K562 (cell line): ENCODE measurements around the gene PYGO2. TPM values are rescaled to one million over a fixed set of nuclear protein-coding genes. Genes with fewer than 3 reads are reported as not detected.

Source experiments
- BRF1 ChIP-seq: IDR thresholded peaks from 3 replicates; pipeline ENCODE4 v1.6.1; 2011; ENCODE audit warnings: borderline replicate concordance, mild to moderate bottlenecking; ENCODE audit not compliant: insufficient read length; ENCODE audit errors: extremely low read depth
- CBX3 ChIP-seq, 2 experiments: IDR thresholded peaks; 1 replicate in 1 of 2; 2 replicates in 1 of 2; pipeline ENCODE4 v1.6.1; 2012; ENCODE audit warnings: inconsistent platforms in 2 of 2, low read length in 2 of 2, borderline replicate concordance in 1 of 2, control low read depth in 1 of 2
- ERF ChIP-seq: fragments of 450-650 bp; formaldehyde crosslinking; IDR thresholded peaks from 2 replicates; pipeline ENCODE4 v1.4.0; 2020; ENCODE audit warnings: mild to moderate bottlenecking, mixed read lengths
- ETV5 ChIP-seq: sonication (generic); formaldehyde crosslinking; IDR thresholded peaks from 2 replicates; pipeline ENCODE4 v1.4.0; 2020; ENCODE audit warnings: low read depth, mild to moderate bottlenecking, missing genetic modification reagents
- HDGF ChIP-seq: fragments of 450-650 bp; IDR thresholded peaks from 2 replicates; pipeline ENCODE4 v1.6.1; 2016
- HNRNPLL ChIP-seq: fragments of 200-400 bp; formaldehyde crosslinking; IDR thresholded peaks from 2 replicates; pipeline ENCODE4 v1.6.1; 2017; ENCODE audit warnings: low read length, low read depth, mild to moderate bottlenecking; ENCODE audit not compliant: poor library complexity, severe bottlenecking
- KDM2B ChIP-seq: fragments of 250-450 bp; sonication (Bioruptor Pico); IDR thresholded peaks from 2 replicates; pipeline ENCODE4 v1.8.0; 2021; ENCODE audit warnings: mild to moderate bottlenecking, moderate library complexity
- MCM2 ChIP-seq: fragments of 450-650 bp; IDR thresholded peaks from 2 replicates; pipeline ENCODE4 v1.6.1; 2017; ENCODE audit warnings: low read depth, mild to moderate bottlenecking
- MYBL2 ChIP-seq, 2 experiments: fragments of 450-650 bp in 1 of 2; sonication (generic) in 1 of 2; formaldehyde crosslinking in 1 of 2; IDR thresholded peaks; 2 replicates each; pipeline versions ENCODE4 v1.6.1 to v1.8.1; 2017 to 2022; ENCODE audit warnings: borderline replicate concordance in 1 of 2, inconsistent platforms in 1 of 2, low read depth in 1 of 2, mild to moderate bottlenecking in 1 of 2, missing genetic modification reagents in 1 of 2, moderate library complexity in 1 of 2
- NFIC ChIP-seq: fragments of 450-650 bp; IDR thresholded peaks from 2 replicates; pipeline ENCODE4 v1.6.1; 2017; ENCODE audit warnings: mild to moderate bottlenecking, inconsistent platforms
- PHF20 ChIP-seq: fragments of 450-650 bp; IDR thresholded peaks from 2 replicates; pipeline ENCODE4 v1.6.1; 2018; ENCODE audit not compliant: partially characterized antibody
- POLR3A ChIP-seq: IDR thresholded peaks from 2 replicates; pipeline ENCODE4 v1.6.1; 2011; ENCODE audit warnings: borderline replicate concordance, mild to moderate bottlenecking, moderate library complexity; ENCODE audit not compliant: insufficient read length, insufficient read depth; ENCODE audit errors: extremely low read depth
- RBM25 ChIP-seq: fragments of 200-400 bp; formaldehyde crosslinking; IDR thresholded peaks from 2 replicates; pipeline ENCODE4 v1.6.1; 2018; ENCODE audit warnings: low read length, low read depth, moderate library complexity; ENCODE audit not compliant: severe bottlenecking
- SMARCA5 ChIP-seq: fragments of 450-650 bp; IDR thresholded peaks from 2 replicates; pipeline ENCODE4 v1.6.1; 2016
- SP2 ChIP-seq: IDR thresholded peaks from 2 replicates; pipeline ENCODE4 v1.6.1; 2011; ENCODE audit warnings: mild to moderate bottlenecking, low read depth, low read length, moderate library complexity; ENCODE audit not compliant: poor library complexity, severe bottlenecking; ENCODE audit errors: extremely low read depth
- TOE1 ChIP-seq, 2 experiments: fragments of 450-650 bp in 1 of 2; sonication (generic) in 1 of 2; formaldehyde crosslinking in 1 of 2; IDR thresholded peaks; 2 replicates each; pipeline versions ENCODE4 v1.7.1 to v1.8.0; 2016 to 2022; ENCODE audit warnings: borderline replicate concordance in 2 of 2, mild to moderate bottlenecking in 2 of 2, antibody characterized with exemption in 1 of 2, inconsistent platforms in 1 of 2, low read depth in 1 of 2, missing genetic modification reagents in 1 of 2, moderate library complexity in 1 of 2
- ZNF146 ChIP-seq: IDR thresholded peaks from one replicate; pipeline ENCODE4 v1.6.1; 2018; ENCODE audit warnings: missing compliant biosample characterization; ENCODE audit not compliant: unreplicated experiment
- ZNF644 ChIP-seq: fragments of 200-800 bp; sonication (Bioruptor generic); IDR thresholded peaks from 2 replicates; pipeline ENCODE4 v1.6.1; 2016; ENCODE audit warnings: low read depth, missing genetic modification characterization, missing compliant biosample characterization
- ZNF77 ChIP-seq: fragments of 250-450 bp; sonication (Bioruptor Pico); IDR thresholded peaks from 2 replicates; pipeline ENCODE4 v1.5.0; 2020
- ZNF79 ChIP-seq: fragments of 250-450 bp; sonication (Bioruptor Pico); IDR thresholded peaks from 2 replicates; pipeline ENCODE4 v1.4.0; 2020; ENCODE audit warnings: low read depth, mild to moderate bottlenecking, moderate library complexity
- polyA plus RNA-seq, 8 experiments: library from polyadenylated mRNA; depleted of rRNA in 4 of 8; stranded (reverse) in 5 of 8; unstranded in 3 of 8; fragments of >200 nt; fragmentation: Nextera tagmentation in 2 of 8; fragmentation: Illumina TruSeq in 1 of 8; extraction: Ambion mirVana in 2 of 8; extraction: Trizol in 1 of 8; gene quantifications; 2 replicates each; pipeline versions ENCODE4 v1.2.1 to v1.2.3, GENCODE V29; 2011 to 2014; ENCODE audit warnings: inconsistent platforms in 1 of 8, missing spikeins in 1 of 8
- total RNA-seq, 7 experiments: library from RNA; depleted of rRNA in 6 of 7; stranded (reverse); fragments of >200 nt in 6 of 7; fragmentation: Illumina TruSeq in 2 of 7; extraction: Trizol in 2 of 7; gene quantifications; 2 replicates each; pipeline versions ENCODE4 v1.2.1 to v1.2.3, GENCODE V29; 2011 to 2021; ENCODE audit warnings: low replicate concordance in 1 of 7
- TF ChIP-seq, protein P1 (sequence below): fragments of 250-450 bp; sonication (Bioruptor Pico); IDR thresholded peaks from 2 replicates; pipeline ENCODE4 v1.4.0; 2020; ENCODE audit warnings: mild to moderate bottlenecking, moderate library complexity, borderline replicate concordance
- TF ChIP-seq, protein P2 (sequence below): fragments of 250-450 bp; sonication (Bioruptor Pico); IDR thresholded peaks from 2 replicates; pipeline ENCODE4 v1.8.0; 2022; ENCODE audit warnings: inconsistent platforms

Gene PYGO2
- total and polyA plus RNA-seq, 9 of the 15 experiments (the other 6 are each of a cell fraction or from before 2014, with no cell fraction given) = 8.3 to 36.2 (median 18.2) TPM

DNA sequence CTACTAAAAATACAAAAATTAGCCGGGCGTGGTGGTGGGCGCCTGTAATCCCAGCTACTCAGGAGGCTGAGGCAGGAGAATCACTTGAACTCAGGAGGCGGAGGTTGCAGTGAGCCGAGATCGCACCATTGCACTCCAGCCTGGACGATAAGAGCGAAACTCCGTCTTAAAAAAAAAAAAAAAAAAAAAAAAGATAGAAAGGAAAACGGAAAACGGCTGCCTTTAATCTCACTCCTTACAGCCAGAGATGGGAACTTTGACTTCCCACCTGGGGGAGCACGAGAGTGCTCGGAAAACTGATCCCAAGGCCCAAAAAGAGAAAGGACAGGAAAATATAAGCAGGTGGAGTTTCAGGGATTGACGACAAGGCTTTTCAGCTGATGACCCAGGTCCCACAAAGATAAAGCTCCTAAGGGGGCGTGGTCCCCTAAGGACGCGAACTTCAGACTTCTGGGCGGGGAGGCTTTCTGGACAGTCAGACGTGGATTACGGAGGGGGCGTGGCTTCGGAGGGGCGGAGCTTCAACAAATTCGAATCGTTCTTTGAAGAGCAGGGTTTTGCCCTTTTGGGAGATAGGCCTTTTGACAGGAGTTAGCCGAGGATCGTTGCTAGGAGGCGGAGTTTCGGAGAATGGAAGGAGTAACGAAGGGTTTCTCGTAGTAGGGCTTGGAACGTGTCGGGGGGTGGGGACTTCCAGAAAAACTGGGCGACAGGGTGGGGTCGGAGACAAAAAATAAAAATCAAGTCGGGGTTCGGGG, 11.9 kb upstream of the PYGO2 start (continued):
- no peak for TF ChIP-seq MYBL2 (IDR thresholded peaks at IDR 0.05; ENCODE audit: low read depth)
- no peak for TF ChIP-seq MYBL2 (CRISPR knock-in tag; IDR thresholded peaks at IDR 0.05; ENCODE audit: borderline replicate concordance)
- no peak for TF ChIP-seq SMARCA5
- TF ChIP-seq ZNF77 = no peak
- TF ChIP-seq ETV5 = no peak
- TF ChIP-seq PHF20 = no peak
- TF ChIP-seq KDM2B (CRISPR knock-in tag) = no peak; the same call in 1 of the 2 replicates
- peak; percentile 48; the same call in 1 of the 2 replicates for TF ChIP-seq HDGF
- no peak for TF ChIP-seq BRF1
- TF ChIP-seq ZNF146 (CRISPR knock-in tag) = no peak
- TF ChIP-seq ZNF79 (CRISPR knock-in tag) = no peak
- TF ChIP-seq MCM2 = no peak
- no peak for TF ChIP-seq ERF (CRISPR knock-in tag)
- TF ChIP-seq, protein P1, sequence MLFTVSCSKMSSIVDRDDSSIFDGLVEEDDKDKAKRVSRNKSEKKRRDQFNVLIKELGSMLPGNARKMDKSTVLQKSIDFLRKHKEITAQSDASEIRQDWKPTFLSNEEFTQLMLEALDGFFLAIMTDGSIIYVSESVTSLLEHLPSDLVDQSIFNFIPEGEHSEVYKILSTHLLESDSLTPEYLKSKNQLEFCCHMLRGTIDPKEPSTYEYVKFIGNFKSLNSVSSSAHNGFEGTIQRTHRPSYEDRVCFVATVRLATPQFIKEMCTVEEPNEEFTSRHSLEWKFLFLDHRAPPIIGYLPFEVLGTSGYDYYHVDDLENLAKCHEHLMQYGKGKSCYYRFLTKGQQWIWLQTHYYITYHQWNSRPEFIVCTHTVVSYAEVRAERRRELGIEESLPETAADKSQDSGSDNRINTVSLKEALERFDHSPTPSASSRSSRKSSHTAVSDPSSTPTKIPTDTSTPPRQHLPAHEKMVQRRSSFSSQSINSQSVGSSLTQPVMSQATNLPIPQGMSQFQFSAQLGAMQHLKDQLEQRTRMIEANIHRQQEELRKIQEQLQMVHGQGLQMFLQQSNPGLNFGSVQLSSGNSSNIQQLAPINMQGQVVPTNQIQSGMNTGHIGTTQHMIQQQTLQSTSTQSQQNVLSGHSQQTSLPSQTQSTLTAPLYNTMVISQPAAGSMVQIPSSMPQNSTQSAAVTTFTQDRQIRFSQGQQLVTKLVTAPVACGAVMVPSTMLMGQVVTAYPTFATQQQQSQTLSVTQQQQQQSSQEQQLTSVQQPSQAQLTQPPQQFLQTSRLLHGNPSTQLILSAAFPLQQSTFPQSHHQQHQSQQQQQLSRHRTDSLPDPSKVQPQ = no peak
- no peak for TF ChIP-seq CBX3 (IDR thresholded peaks at IDR 0.05; ENCODE audit: borderline replicate concordance in 1 of 2, low read length in 2 of 2)
- TF ChIP-seq TOE1 (IDR thresholded peaks at IDR 0.05; ENCODE audit: borderline replicate concordance) = peak; percentile 45; the same call in 1 of the 2 replicates
- no peak for TF ChIP-seq TOE1 (CRISPR knock-in tag; IDR thresholded peaks at IDR 0.05; ENCODE audit: borderline replicate concordance, low read depth)
- no peak for TF ChIP-seq ZNF644 (tag)
- no peak for TF ChIP-seq RBM25
- peak; percentile 83 for TF ChIP-seq HNRNPLL
- no peak for TF ChIP-seq POLR3A
- TF ChIP-seq, protein P2, sequence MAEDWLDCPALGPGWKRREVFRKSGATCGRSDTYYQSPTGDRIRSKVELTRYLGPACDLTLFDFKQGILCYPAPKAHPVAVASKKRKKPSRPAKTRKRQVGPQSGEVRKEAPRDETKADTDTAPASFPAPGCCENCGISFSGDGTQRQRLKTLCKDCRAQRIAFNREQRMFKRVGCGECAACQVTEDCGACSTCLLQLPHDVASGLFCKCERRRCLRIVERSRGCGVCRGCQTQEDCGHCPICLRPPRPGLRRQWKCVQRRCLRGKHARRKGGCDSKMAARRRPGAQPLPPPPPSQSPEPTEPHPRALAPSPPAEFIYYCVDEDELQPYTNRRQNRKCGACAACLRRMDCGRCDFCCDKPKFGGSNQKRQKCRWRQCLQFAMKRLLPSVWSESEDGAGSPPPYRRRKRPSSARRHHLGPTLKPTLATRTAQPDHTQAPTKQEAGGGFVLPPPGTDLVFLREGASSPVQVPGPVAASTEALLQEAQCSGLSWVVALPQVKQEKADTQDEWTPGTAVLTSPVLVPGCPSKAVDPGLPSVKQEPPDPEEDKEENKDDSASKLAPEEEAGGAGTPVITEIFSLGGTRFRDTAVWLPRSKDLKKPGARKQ = no peak
- TF ChIP-seq NFIC = peak; percentile 17; the same call in 1 of the 2 replicates
- no peak for TF ChIP-seq SP2
